PC-9 (cell line): ENCODE results near the gene OR2M7. TPM values are rescaled to one million over a fixed set of nuclear protein-coding genes. Genes with fewer than 3 reads are reported as not detected.

Experiments used
- BruUV-seq: library from RNA; stranded (reverse); fragments of 400-500 nt; replicated peaks from 2 replicates; lab custom pipeline; 2021; lab: Mats Ljungman, UMichigan
- CTCF ChIA-PET: fragments of 300-600 bp; sonication (Branson Sonifier 250); formaldehyde crosslinking; loops from one replicate; lab custom pipeline; 2022; ENCODE audit warnings: antibody characterized with exemption; lab: Charles Lee
- POLR2A ChIA-PET: fragments of 300-600 bp; sonication (Branson Sonifier 250); formaldehyde crosslinking; loops from one replicate; lab custom pipeline; 2022; ENCODE audit warnings: antibody characterized with exemption; ENCODE audit not compliant: unreplicated experiment; lab: Charles Lee
- DNase-seq, 2 experiments: peaks; one replicate each; pipeline versions ENCODE4 v3.0.0 to v3.0.0-alpha.2; 2015 to 2022; ENCODE audit warnings: mixed read lengths in 1 of 2
- H2AFZ ChIP-seq: fragments of 200-600 bp; sonication (generic); 2 replicates; pipeline ENCODE4 v1.8.1; 2017; ENCODE audit warnings: antibody characterized with exemption
- H3F3A ChIP-seq: fragments of 200-600 bp; sonication (generic); 2 replicates; pipeline ENCODE4 v1.8.1; 2017; ENCODE audit warnings: antibody characterized with exemption, mild to moderate bottlenecking, low read depth; ENCODE audit not compliant: insufficient read depth
- H3K27ac ChIP-seq: fragments of 200-600 bp; sonication (generic); 2 replicates; pipeline ENCODE4 v1.6.1; 2016; ENCODE audit warnings: mixed run types
- H3K27me3 ChIP-seq: fragments of 200-600 bp; sonication (generic); 2 replicates; pipeline ENCODE4 v1.6.1; 2016; ENCODE audit warnings: low read depth, mixed run types; ENCODE audit not compliant: insufficient read depth
- H3K36me3 ChIP-seq: fragments of 200-600 bp; sonication (generic); 2 replicates; pipeline ENCODE4 v1.6.1; 2016; ENCODE audit warnings: low read depth, mixed run types
- H3K4me1 ChIP-seq: fragments of 200-600 bp; sonication (generic); replicated peaks from 2 replicates; pipeline ENCODE4 v1.6.1; 2016; ENCODE audit warnings: mixed run types; ENCODE audit not compliant: insufficient read depth
- H3K4me2 ChIP-seq: fragments of 200-600 bp; sonication (generic); 2 replicates; pipeline ENCODE4 v1.6.1; 2017; ENCODE audit warnings: mixed run types
- H3K4me3 ChIP-seq: fragments of 200-600 bp; sonication (generic); 2 replicates; pipeline ENCODE4 v1.6.1; 2016; ENCODE audit warnings: mixed run types
- H3K79me2 ChIP-seq: fragments of 200-600 bp; sonication (generic); 2 replicates; pipeline ENCODE4 v1.6.1; 2017; ENCODE audit warnings: low read depth, mixed run types
- H3K9me2 ChIP-seq: fragments of 200-600 bp; sonication (generic); 2 replicates; pipeline ENCODE4 v1.8.1; 2017; ENCODE audit warnings: mild to moderate bottlenecking; ENCODE audit not compliant: insufficient read depth
- H3K9me3 ChIP-seq: fragments of 200-600 bp; sonication (generic); 2 replicates; pipeline ENCODE4 v1.8.1; 2016; ENCODE audit warnings: low read depth; ENCODE audit not compliant: insufficient read depth
- H4K20me1 ChIP-seq: fragments of 200-600 bp; sonication (generic); 2 replicates; pipeline ENCODE4 v1.8.1; 2017; ENCODE audit not compliant: insufficient read depth
- EZH2 ChIP-seq: fragments of 200-600 bp; sonication (generic); IDR thresholded peaks from 2 replicates; pipeline ENCODE4 v1.8.0; 2017; ENCODE audit warnings: antibody characterized with exemption, low read depth
- intact Hi-C: fragments of 100-400 bp; cut with micrococcal nuclease; formaldehyde crosslinking; loops from one replicate; pipeline ENCODE4 v1.10.0; 2022; ENCODE audit not compliant: unreplicated experiment
- total RNA-seq: library from RNA; stranded (reverse); gene quantifications from 2 replicates; pipeline ENCODE4 v1.2.3, GENCODE V29; 2021
- TF ChIP-seq, protein P1 (sequence below): fragments of 200-600 bp; sonication (generic); conservative IDR thresholded peaks from 2 replicates; pipeline ENCODE4 v1.6.1; 2017; ENCODE audit warnings: mixed run types, antibody characterized with exemption, mild to moderate bottlenecking, moderate library complexity

Gene OR2M7
- total RNA-seq, 1 experiment from 2014 or later: not detected

DNA sequence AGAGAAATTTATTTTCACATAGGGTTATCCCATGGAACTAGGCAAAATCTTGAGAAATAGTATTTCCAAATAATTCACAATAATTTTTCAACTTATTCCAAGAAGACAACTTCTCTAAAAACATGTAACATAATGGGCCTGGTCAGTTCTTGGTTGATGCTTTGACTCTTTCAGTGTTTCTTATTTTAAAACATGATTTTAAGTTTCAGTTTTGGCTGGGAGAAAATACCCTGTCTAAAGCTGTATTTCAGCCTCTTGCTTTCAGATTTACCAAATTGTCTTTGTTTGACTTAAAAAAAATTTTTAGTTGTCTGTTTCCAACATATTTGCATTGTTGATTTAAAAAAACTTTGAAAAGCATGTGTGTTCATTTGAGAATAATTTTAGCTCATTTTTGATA lies 42.2 kb upstream of the OR2M7 start:
- Histone ChIP-seq H3K4me1 (no peaks in the 10 kb centered on the region), H3K9me2 (no peaks in the 10 kb centered on the region), H3K36me3 (no peaks in the 10 kb centered on the region), H2AFZ (no peak overlapping the region), H3K27ac (no peak overlapping the region), H3K9me3 (no peaks in the 10 kb centered on the region), H3K4me2 (no peak overlapping the region), H3K4me3 (no peak overlapping the region), H3K27me3 (no peaks in the 10 kb centered on the region), H4K20me1 (no peaks in the 10 kb centered on the region), H3F3A (no peaks in the 10 kb centered on the region), H3K79me2 (no peaks in the 10 kb centered on the region)
- no TSS peak for BruUV-seq
- intact Hi-C loops: no loop called here
- ChIA-PET POLR2A (no interaction called here), CTCF (no interaction called here)
- TF ChIP-seq, protein P1, sequence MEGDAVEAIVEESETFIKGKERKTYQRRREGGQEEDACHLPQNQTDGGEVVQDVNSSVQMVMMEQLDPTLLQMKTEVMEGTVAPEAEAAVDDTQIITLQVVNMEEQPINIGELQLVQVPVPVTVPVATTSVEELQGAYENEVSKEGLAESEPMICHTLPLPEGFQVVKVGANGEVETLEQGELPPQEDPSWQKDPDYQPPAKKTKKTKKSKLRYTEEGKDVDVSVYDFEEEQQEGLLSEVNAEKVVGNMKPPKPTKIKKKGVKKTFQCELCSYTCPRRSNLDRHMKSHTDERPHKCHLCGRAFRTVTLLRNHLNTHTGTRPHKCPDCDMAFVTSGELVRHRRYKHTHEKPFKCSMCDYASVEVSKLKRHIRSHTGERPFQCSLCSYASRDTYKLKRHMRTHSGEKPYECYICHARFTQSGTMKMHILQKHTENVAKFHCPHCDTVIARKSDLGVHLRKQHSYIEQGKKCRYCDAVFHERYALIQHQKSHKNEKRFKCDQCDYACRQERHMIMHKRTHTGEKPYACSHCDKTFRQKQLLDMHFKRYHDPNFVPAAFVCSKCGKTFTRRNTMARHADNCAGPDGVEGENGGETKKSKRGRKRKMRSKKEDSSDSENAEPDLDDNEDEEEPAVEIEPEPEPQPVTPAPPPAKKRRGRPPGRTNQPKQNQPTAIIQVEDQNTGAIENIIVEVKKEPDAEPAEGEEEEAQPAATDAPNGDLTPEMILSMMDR: no peak
- no peak for TF ChIP-seq EZH2
- no peak for DNase-seq

DNA sequence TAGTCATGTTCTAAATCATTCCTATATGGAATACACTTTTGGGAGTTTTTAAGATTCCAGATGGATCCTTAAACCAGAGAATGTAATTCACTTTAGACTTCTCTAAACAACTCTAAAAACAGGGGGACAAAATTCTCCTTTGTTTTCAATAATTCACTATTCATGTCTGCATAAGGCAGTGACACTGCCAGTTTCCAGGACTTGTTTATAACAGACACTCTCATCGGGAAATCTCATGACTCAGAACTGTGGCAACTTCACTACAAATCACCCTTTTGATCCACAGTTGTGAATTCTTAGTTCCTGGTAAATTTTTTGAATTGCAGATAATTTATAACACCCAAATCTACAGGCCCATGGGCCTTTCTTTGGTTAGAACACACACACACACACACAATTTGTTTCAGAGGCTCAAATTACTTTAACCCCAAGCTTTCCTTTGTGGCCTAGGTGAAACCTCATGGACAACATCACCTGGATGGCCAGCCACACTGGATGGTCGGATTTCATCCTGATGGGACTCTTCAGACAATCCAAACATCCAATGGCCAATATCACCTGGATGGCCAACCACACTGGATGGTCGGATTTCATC lies 36.9 kb upstream of the OR2M7 start, which contains the start of gene OR2T4:
Gene OR2T4, plus strand, starts transcription at position 545 of the 595 bp plus-strand sequence. Its CDS starts 0 bp downstream, at position 545.
- Histone ChIP-seq H3K4me3 (no peak within 1 kb of the TSS), H3K9me2 (no peaks in the 10 kb centered on the region), H3K9me3 (no peaks in the 10 kb centered on the region), H3K4me2 (no peak within 1 kb of the TSS), H3K27me3 (no peaks in the 10 kb centered on the region), H3K27ac (no peak within 1 kb of the TSS), H3K79me2 (no peaks in the 10 kb centered on the region), H3K36me3 (no peaks in the 10 kb centered on the region), H4K20me1 (no peaks in the 10 kb centered on the region), H2AFZ (no peak within 1 kb of the TSS), H3K4me1 (no peaks in the 10 kb centered on the region), H3F3A (no peaks in the 10 kb centered on the region)
- POLR2A ChIA-PET: no interaction called here
- no peak for TF ChIP-seq EZH2
- TF ChIP-seq, protein P1: no peak
- intact Hi-C loops: no loop called here
- BruUV-seq: no TSS peak
- no peak for DNase-seq
- CTCF ChIA-PET: no interaction called here

DNA sequence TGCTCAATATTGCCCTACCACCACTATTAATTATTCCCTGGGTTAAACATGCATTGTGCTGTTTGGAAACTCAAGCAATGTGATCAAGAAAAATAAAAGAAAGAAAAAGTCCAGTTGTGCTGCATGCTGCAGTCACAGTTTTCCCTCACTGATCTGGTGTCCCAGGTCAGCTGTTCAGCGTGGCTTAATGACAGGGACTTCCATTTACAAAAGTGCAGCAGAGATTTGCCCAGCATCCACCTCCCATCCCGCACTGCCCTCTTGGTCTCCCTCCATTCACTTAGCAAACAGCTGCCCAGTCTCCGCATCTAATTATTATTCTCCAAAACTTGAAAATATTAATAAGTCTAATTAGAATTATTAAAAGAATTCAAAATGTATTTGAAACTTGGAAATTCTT lies 35.0 kb upstream of the OR2M7 start:
- H3K27me3 ChIP-seq: no peaks in the 10 kb centered on the region
- TF ChIP-seq EZH2: no peak
- TF ChIP-seq, protein P1: no peak
- ChIA-PET POLR2A (no interaction called here), CTCF (no interaction called here)
- no peaks in the 10 kb centered on the region for H4K20me1 ChIP-seq
- H3K9me2 ChIP-seq: no peaks in the 10 kb centered on the region
- no peak for DNase-seq
- H3K4me1 ChIP-seq: no peaks in the 10 kb centered on the region
- H3K79me2 ChIP-seq: no peaks in the 10 kb centered on the region
- H3K36me3 ChIP-seq: no peaks in the 10 kb centered on the region
- no TSS peak for BruUV-seq
- no peak overlapping the region for H2AFZ ChIP-seq
- intact Hi-C loops: no loop called here
- no peaks in the 10 kb centered on the region for H3F3A ChIP-seq
- no peaks in the 10 kb centered on the region for H3K9me3 ChIP-seq
- no peak overlapping the region for H3K27ac ChIP-seq
- H3K4me2 ChIP-seq: no peak overlapping the region
- H3K4me3 ChIP-seq: no peak overlapping the region
